GM19035 (cell line): ENCODE data around the gene NPC1.

Experiments used
- ATAC-seq: cut with Tn5 transposase; IDR thresholded peaks from one replicate; pipeline ENCODE4 v1.9.1; 2021; ENCODE audit not compliant: unreplicated experiment

NPC1 gene

GRCh38 chr18:23550898-23551297, 35.4 kb downstream of the NPC1 start:
- ATAC-seq: no peak

- no peak for ATAC-seq
Observed at GRCh38 chr18:23548719-23549118, 37.6 kb downstream of the NPC1 start.

- no peak for ATAC-seq
Observed at GRCh38 chr18:23548275-23548674, 38.0 kb downstream of the NPC1 start.

- no peak for ATAC-seq
Observed at GRCh38 chr18:23547846-23548245, 38.5 kb downstream of the NPC1 start.

GRCh38 chr18:23547306-23547705, 39.0 kb downstream of the NPC1 start:
- ATAC-seq: no peak

GRCh38 chr18:23545247-23545789, 41.0 kb downstream of the NPC1 start:
- ATAC-seq: no peak

GRCh38 chr18:23542461-23542860, 43.8 kb downstream of the NPC1 start:
- ATAC-seq: no peak

GRCh38 chr18:23541349-23542093, 44.8 kb downstream of the NPC1 start:
- ATAC-seq: no peak

GRCh38 chr18:23540867-23541266, 45.4 kb downstream of the NPC1 start:
- ATAC-seq: no peak

- ATAC-seq: no peak
Observed at GRCh38 chr18:23539911-23540525, 46.3 kb downstream of the NPC1 start.

GRCh38 chr18:23539296-23539695, 47.0 kb downstream of the NPC1 start:
- ATAC-seq: no peak

GRCh38 chr18:23538870-23539269, 47.4 kb downstream of the NPC1 start:
- no peak for ATAC-seq

- ATAC-seq: no peak
Observed at GRCh38 chr18:23538001-23538400, 48.3 kb downstream of the NPC1 start.

- ATAC-seq: no peak
Observed at GRCh38 chr18:23537274-23537673, 49.0 kb downstream of the NPC1 start.

GRCh38 chr18:23536204-23536603, 50.1 kb downstream of the NPC1 start:
- no peak for ATAC-seq

- ATAC-seq: no peak
Observed at GRCh38 chr18:23534276-23534675, 52.0 kb downstream of the NPC1 start.

- ATAC-seq: no peak
Observed at GRCh38 chr18:23532848-23533247, 53.5 kb downstream of the NPC1 start.

- no peak for ATAC-seq
Observed at GRCh38 chr18:23531912-23532311, 54.4 kb downstream of the NPC1 start.

- no peak for ATAC-seq
Observed at GRCh38 chr18:23530195-23530594, 56.1 kb downstream of the NPC1 start.

GRCh38 chr18:23529604-23530003, 56.7 kb downstream of the NPC1 start:
- no peak for ATAC-seq

GRCh38 chr18:23528580-23529472, 57.5 kb downstream of the NPC1 start:
- ATAC-seq: no peak
